ENCODE measurements around the gene SND1.

Gene SND1

DNA sequence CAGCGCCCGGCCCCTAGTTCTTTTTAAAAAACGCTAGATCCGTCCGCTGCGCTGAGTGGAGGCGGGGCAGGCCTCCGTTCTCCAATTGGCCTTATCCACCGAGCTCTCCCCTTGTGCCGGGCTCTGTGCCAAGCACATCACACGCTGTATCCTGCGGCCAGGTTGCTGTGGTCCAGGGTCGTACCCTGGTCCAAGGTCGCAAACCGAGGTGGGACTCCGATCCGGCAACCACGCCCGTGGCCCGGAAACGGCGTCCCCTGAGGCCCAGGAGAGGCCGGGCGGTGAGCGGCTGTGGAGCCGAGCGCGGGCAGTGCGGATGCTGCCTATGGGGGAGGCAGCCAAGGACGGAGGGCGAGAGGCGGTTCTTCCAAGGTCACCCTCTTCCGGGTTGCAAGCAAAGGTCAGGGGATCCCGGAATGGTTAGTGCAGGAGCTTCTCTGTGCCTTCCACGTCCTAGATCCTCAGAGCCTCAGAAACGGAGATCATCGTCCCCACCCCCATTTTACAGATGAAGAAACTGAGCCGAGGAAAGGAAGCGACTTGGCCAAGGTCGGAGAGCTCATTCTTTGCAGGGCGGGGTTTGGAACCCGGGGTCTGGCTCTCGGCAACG lies 451.6 kb downstream of the SND1 start:
- TF ChIP-seq YY1 (IDR thresholded peaks at IDR 0.05; ENCODE audit: low read depth) (no peak), TCF12 (IDR thresholded peaks at IDR 0.05; ENCODE audit: low read depth) (no peak), TAF1 (IDR thresholded peaks at IDR 0.05; ENCODE audit: low read depth) (no peak), EP300 (IDR thresholded peaks at IDR 0.05; ENCODE audit: borderline replicate concordance) (no peak), CEBPB (IDR thresholded peaks at IDR 0.05) (no peak), TEAD4 (IDR thresholded peaks at IDR 0.05) (no peak), NFIC (IDR thresholded peaks at IDR 0.05) (no peak), RAD21 (IDR thresholded peaks at IDR 0.05; ENCODE audit: low read depth) (no peak), CREB1 (IDR thresholded peaks at IDR 0.05; ENCODE audit: low read depth) (no peak), FOXM1 (IDR thresholded peaks at IDR 0.05; ENCODE audit: borderline replicate concordance, low read depth) (no peak), EGR1 (IDR thresholded peaks at IDR 0.05) (no peak), ZBTB7A (IDR thresholded peaks at IDR 0.05; ENCODE audit: low read depth) (no peak)
- TF ChIP-seq, protein P1, sequence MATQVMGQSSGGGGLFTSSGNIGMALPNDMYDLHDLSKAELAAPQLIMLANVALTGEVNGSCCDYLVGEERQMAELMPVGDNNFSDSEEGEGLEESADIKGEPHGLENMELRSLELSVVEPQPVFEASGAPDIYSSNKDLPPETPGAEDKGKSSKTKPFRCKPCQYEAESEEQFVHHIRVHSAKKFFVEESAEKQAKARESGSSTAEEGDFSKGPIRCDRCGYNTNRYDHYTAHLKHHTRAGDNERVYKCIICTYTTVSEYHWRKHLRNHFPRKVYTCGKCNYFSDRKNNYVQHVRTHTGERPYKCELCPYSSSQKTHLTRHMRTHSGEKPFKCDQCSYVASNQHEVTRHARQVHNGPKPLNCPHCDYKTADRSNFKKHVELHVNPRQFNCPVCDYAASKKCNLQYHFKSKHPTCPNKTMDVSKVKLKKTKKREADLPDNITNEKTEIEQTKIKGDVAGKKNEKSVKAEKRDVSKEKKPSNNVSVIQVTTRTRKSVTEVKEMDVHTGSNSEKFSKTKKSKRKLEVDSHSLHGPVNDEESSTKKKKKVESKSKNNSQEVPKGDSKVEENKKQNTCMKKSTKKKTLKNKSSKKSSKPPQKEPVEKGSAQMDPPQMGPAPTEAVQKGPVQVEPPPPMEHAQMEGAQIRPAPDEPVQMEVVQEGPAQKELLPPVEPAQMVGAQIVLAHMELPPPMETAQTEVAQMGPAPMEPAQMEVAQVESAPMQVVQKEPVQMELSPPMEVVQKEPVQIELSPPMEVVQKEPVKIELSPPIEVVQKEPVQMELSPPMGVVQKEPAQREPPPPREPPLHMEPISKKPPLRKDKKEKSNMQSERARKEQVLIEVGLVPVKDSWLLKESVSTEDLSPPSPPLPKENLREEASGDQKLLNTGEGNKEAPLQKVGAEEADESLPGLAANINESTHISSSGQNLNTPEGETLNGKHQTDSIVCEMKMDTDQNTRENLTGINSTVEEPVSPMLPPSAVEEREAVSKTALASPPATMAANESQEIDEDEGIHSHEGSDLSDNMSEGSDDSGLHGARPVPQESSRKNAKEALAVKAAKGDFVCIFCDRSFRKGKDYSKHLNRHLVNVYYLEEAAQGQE (IDR thresholded peaks at IDR 0.05; ENCODE audit: low read depth) = no peak
- TF ChIP-seq, protein P2, sequence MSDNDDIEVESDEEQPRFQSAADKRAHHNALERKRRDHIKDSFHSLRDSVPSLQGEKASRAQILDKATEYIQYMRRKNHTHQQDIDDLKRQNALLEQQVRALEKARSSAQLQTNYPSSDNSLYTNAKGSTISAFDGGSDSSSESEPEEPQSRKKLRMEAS (IDR thresholded peaks at IDR 0.05) = no peak
- TF ChIP-seq, protein P3, sequence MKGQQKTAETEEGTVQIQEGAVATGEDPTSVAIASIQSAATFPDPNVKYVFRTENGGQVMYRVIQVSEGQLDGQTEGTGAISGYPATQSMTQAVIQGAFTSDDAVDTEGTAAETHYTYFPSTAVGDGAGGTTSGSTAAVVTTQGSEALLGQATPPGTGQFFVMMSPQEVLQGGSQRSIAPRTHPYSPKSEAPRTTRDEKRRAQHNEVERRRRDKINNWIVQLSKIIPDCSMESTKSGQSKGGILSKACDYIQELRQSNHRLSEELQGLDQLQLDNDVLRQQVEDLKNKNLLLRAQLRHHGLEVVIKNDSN (IDR thresholded peaks at IDR 0.05) = no peak

DNA sequence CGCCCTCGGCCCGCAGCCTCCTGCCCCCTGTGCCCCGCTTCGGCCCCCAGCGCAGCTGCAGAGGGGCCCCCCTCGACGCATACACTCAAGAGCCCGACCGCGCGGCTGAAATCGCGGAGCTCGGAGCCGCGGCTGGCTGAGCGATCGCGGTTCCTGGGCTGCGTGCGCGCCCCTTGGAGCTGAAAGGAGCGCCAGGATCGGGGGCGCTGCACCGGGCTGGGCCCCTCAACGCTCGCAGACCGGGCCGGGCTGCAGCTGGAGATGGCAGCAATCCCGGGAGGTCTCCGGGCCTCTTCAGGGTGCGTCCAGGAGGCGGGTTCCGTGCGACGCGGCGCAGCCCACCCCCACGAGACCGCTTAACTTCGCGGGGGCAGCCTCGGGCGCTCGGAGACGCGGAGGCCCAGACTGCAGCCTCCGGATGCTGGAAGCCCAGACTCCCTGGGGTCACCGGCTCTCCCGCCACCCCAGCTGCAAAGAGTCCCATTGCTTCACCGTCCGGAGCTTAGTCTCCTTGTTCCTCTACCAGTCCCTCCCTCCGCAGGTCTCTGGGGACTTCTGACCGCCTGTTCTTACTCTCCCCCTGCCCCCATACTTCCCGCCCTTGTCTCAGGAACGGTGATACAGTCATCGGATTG lies 452.2 kb downstream of the SND1 start:
- TF ChIP-seq EGR1 (IDR thresholded peaks at IDR 0.05) (no peak), TAF1 (IDR thresholded peaks at IDR 0.05; ENCODE audit: low read depth) (no peak), ZBTB7A (IDR thresholded peaks at IDR 0.05; ENCODE audit: low read depth) (no peak), EP300 (IDR thresholded peaks at IDR 0.05; ENCODE audit: borderline replicate concordance) (no peak)
- TF ChIP-seq, protein P2 (IDR thresholded peaks at IDR 0.05) = no peak

DNA sequence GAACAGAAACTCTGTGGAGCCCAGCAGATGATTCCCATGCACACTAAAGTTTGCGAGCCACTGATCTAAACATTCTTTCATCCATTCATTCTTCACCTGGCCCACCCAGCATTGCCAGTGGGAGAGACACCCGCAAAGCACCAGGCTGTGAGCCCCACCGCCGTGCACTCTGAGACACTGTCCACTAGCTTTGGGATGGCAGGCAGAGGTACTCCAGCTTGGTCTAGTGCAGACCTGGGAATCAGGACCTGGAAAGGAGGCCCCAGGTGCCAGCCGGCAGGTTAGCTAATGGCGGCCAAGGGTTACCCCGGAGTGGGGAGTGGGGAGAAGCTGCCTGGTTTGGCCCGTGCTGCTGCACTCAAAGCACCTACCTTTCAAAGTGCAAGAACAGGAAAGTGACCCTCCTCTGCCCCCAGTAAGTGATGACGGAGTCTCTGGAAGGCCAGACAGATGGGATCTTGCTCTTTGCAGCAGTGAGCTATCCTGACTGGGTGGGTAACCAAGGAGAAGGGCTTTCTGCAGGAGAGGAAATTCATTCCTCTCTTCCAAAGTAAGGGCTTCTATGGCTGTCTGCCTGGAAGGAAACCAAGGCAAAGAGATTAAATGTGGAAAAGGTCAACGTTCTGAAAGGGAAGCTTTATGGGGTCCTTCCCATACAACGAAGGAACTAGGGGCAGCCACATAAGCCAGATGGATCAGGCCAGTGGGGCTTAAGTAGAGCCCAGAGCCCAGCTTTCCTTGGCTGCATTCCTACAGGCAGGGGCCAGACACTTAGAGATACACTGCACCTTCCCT lies 453.4 kb downstream of the SND1 start:
- TF ChIP-seq, protein P1 (IDR thresholded peaks at IDR 0.05; ENCODE audit: low read depth) = no peak
- TF ChIP-seq RAD21 (IDR thresholded peaks at IDR 0.05; ENCODE audit: low read depth) (no peak), TEAD4 (IDR thresholded peaks at IDR 0.05) (no peak), TCF12 (IDR thresholded peaks at IDR 0.05; ENCODE audit: low read depth) (no peak), CREB1 (IDR thresholded peaks at IDR 0.05; ENCODE audit: low read depth) (no peak), FOXM1 (IDR thresholded peaks at IDR 0.05; ENCODE audit: borderline replicate concordance, low read depth) (no peak), CEBPB (IDR thresholded peaks at IDR 0.05) (no peak), TAF1 (IDR thresholded peaks at IDR 0.05; ENCODE audit: low read depth) (no peak), EP300 (IDR thresholded peaks at IDR 0.05; ENCODE audit: borderline replicate concordance) (no peak), NFIC (IDR thresholded peaks at IDR 0.05) (no peak)
- TF ChIP-seq, protein P3 (IDR thresholded peaks at IDR 0.05) = no peak

DNA sequence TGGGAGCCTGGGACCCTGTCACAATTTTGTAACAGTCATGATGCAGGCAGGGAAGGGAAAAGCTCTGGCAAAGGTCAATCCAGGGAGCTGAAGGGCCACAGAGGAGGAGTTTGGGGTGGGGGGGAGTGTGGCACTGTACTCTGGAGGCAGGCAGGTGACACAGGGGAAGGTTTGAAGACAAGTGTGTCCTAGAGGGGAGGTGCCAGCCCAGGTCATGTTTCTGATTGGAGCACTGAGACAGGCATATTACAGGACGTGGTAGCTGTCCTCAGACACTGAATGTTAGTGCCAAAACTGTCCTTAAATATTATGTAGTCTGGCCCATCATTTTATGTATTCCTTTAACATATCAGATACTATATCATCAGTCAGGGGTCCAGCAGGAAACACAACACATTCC lies 454.8 kb downstream of the SND1 start:
- TF ChIP-seq, protein P3 (IDR thresholded peaks at IDR 0.05) = no peak
- TF ChIP-seq EGR1 (IDR thresholded peaks at IDR 0.05) (no peak), ZBTB7A (IDR thresholded peaks at IDR 0.05; ENCODE audit: low read depth) (no peak), TEAD4 (IDR thresholded peaks at IDR 0.05) (no peak), RAD21 (IDR thresholded peaks at IDR 0.05; ENCODE audit: low read depth) (no peak), CREB1 (IDR thresholded peaks at IDR 0.05; ENCODE audit: low read depth) (no peak)
- TF ChIP-seq, protein P2 (IDR thresholded peaks at IDR 0.05) = no peak

DNA sequence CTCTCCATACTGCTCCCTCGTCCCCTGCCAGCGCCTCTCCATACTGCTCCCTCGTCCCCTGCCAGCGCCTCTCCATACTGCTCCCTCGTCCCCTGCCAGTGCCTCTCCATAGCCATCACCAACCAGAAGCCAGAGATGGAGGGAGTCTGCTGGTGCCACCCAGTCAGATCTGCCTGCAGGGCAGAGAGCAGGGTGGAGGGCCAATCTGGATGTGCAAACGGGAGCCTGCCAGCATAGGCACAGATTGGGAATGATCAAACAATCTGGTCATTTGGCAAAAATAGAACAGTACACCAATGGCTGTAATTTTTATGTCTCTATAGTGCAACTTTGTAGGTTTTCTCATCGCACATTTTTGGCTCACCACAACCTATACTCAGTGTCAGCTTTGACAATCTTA lies 456.1 kb downstream of the SND1 start:
- no peak for TF ChIP-seq EGR1 (IDR thresholded peaks at IDR 0.05)
- TF ChIP-seq CEBPB (IDR thresholded peaks at IDR 0.05) = no peak
- TF ChIP-seq RAD21 (IDR thresholded peaks at IDR 0.05; ENCODE audit: low read depth) = no peak
- TF ChIP-seq, protein P1 (IDR thresholded peaks at IDR 0.05; ENCODE audit: low read depth) = no peak
- no peak for TF ChIP-seq TAF1 (IDR thresholded peaks at IDR 0.05; ENCODE audit: low read depth)
- TF ChIP-seq, protein P2 (IDR thresholded peaks at IDR 0.05) = no peak
- TF ChIP-seq ZBTB7A (IDR thresholded peaks at IDR 0.05; ENCODE audit: low read depth) = no peak
- TF ChIP-seq YY1 (IDR thresholded peaks at IDR 0.05; ENCODE audit: low read depth) = no peak
- TF ChIP-seq NFIC (IDR thresholded peaks at IDR 0.05) = no peak

Data from Ishikawa (cell line).